GM23338 (cell line): Measurements from ENCODE around the gene RNF166. TPM values are rescaled to one million over a fixed set of nuclear protein-coding genes. Genes with fewer than 3 reads are reported as not detected.
A peak's percentile ranks its signal among the peaks of the same experiment; 100 is the strongest.

Source experiments
- ATAC-seq: fragments of 200-7000 bp; cut with Tn5 transposase; 3 replicates; pipeline ENCODE4 v1.9.1; 2020
- DNase-seq: peaks from one replicate; pipeline ENCODE4 v3.0.0-alpha.2; 2015; ENCODE audit warnings: low spot score
- H2AFZ ChIP-seq: fragments of 200-600 bp; sonication (generic); 2 replicates; pipeline ENCODE4 v1.8.0; 2016; ENCODE audit warnings: antibody characterized with exemption, mild to moderate bottlenecking, moderate library complexity
- H3F3A ChIP-seq: fragments of 200-600 bp; sonication (generic); replicated peaks from 2 replicates; pipeline ENCODE4 v1.8.0; 2017; ENCODE audit warnings: antibody characterized with exemption, mixed run types, low read depth
- H3K27ac ChIP-seq: fragments of 200-600 bp; sonication (generic); 2 replicates; pipeline ENCODE4 v1.6.1; 2016; ENCODE audit warnings: low read depth
- H3K27me3 ChIP-seq: fragments of 200-600 bp; sonication (generic); 2 replicates; pipeline ENCODE4 v1.8.0; 2016; ENCODE audit warnings: mild to moderate bottlenecking, mixed run types, moderate library complexity; ENCODE audit not compliant: insufficient read depth
- H3K36me3 ChIP-seq: fragments of 200-600 bp; sonication (generic); 2 replicates; pipeline ENCODE4 v1.8.0; 2016; ENCODE audit warnings: mild to moderate bottlenecking; ENCODE audit not compliant: insufficient read depth
- H3K4me1 ChIP-seq: fragments of 200-600 bp; sonication (generic); 2 replicates; pipeline ENCODE4 v1.8.0; 2016; ENCODE audit warnings: mild to moderate bottlenecking, moderate library complexity; ENCODE audit not compliant: insufficient read depth
- H3K4me2 ChIP-seq: fragments of 200-600 bp; sonication (generic); 2 replicates; pipeline ENCODE4 v1.7.1; 2017; ENCODE audit warnings: mixed run types
- H3K4me3 ChIP-seq: fragments of 200-600 bp; sonication (generic); 2 replicates; pipeline ENCODE4 v1.6.1; 2016; ENCODE audit warnings: mixed run types
- H3K79me2 ChIP-seq: fragments of 200-600 bp; sonication (generic); replicated peaks from 2 replicates; pipeline ENCODE4 v1.8.0; 2017; ENCODE audit warnings: mild to moderate bottlenecking; ENCODE audit not compliant: insufficient read depth
- H3K9me2 ChIP-seq: fragments of 200-600 bp; sonication (generic); 2 replicates; pipeline ENCODE4 v1.8.0; 2017; ENCODE audit not compliant: insufficient read depth
- H4K20me1 ChIP-seq: fragments of 200-600 bp; sonication (generic); replicated peaks from 2 replicates; pipeline ENCODE4 v1.8.0; 2017; ENCODE audit warnings: mild to moderate bottlenecking; ENCODE audit not compliant: insufficient read depth
- H3K27ac Mint-ChIP-seq: 2 replicates; pipeline ENCODE4 v1.8.0; 2020; ENCODE audit warnings: inconsistent platforms, mild to moderate bottlenecking, moderate library complexity, mixed read lengths
- H3K27me3 Mint-ChIP-seq: 3 replicates; pipeline ENCODE4 v1.8.0; 2022; ENCODE audit warnings: low read depth, mild to moderate bottlenecking, moderate library complexity, mixed read lengths, inconsistent platforms; ENCODE audit not compliant: insufficient read depth, poor library complexity
- H3K36me3 Mint-ChIP-seq: 3 replicates; pipeline ENCODE4 v1.8.0; 2021; ENCODE audit warnings: low read depth, mild to moderate bottlenecking, inconsistent platforms, moderate library complexity, mixed read lengths
- H3K4me1 Mint-ChIP-seq: 3 replicates; pipeline ENCODE4 v1.8.0; 2020; ENCODE audit warnings: mild to moderate bottlenecking, inconsistent platforms, mixed read lengths
- H3K4me3 Mint-ChIP-seq: 3 replicates; pipeline ENCODE4 v1.8.0; 2021; ENCODE audit warnings: moderate library complexity, mild to moderate bottlenecking, inconsistent platforms, mixed read lengths
- H3K9me3 Mint-ChIP-seq: 3 replicates; pipeline ENCODE4 v1.8.0; 2020; ENCODE audit warnings: moderate library complexity, mild to moderate bottlenecking, inconsistent platforms, mixed read lengths
- CREB1 ChIP-seq: fragments of 250-450 bp; sonication (Bioruptor Pico); IDR thresholded peaks from 2 replicates; pipeline ENCODE4 v1.5.0; 2020; ENCODE audit warnings: low read depth, mild to moderate bottlenecking, moderate library complexity
- ETS1 ChIP-seq: IDR thresholded peaks from 2 replicates; pipeline ENCODE4 v1.6.1; 2016; ENCODE audit warnings: antibody characterized with exemption
- EZH2 ChIP-seq: fragments of 200-600 bp; sonication (generic); IDR thresholded peaks from one replicate; pipeline ENCODE4 v1.8.0; 2017; ENCODE audit warnings: antibody characterized with exemption, mild to moderate bottlenecking, low read depth; ENCODE audit not compliant: unreplicated experiment
- EZH2phosphoT487 ChIP-seq: fragments of 200-600 bp; sonication (generic); IDR thresholded peaks from one replicate; pipeline ENCODE4 v1.8.1; 2018; ENCODE audit warnings: antibody characterized with exemption; ENCODE audit not compliant: unreplicated experiment
- NANOG ChIP-seq: IDR thresholded peaks from 2 replicates; pipeline ENCODE4 v1.6.1; 2016; ENCODE audit warnings: antibody characterized with exemption, borderline replicate concordance
- POLR2AphosphoS5 ChIP-seq: IDR thresholded peaks from 2 replicates; pipeline ENCODE4 v1.6.1; 2016; ENCODE audit warnings: antibody characterized with exemption, low read depth
- REST ChIP-seq: IDR thresholded peaks from one replicate; pipeline ENCODE4 v1.6.1; 2018; ENCODE audit warnings: antibody characterized with exemption; ENCODE audit not compliant: unreplicated experiment
- STAT1 ChIP-seq: IDR thresholded peaks from one replicate; pipeline ENCODE4 v1.6.1; 2016; ENCODE audit warnings: antibody characterized with exemption; ENCODE audit not compliant: unreplicated experiment
- ZNF114 ChIP-seq: fragments of 250-450 bp; sonication (Bioruptor Pico); IDR thresholded peaks from 2 replicates; pipeline ENCODE4 v1.5.0; 2020; ENCODE audit warnings: mild to moderate bottlenecking, moderate library complexity
- ZNF331 ChIP-seq: fragments of 250-450 bp; sonication (Bioruptor Pico); IDR thresholded peaks from 2 replicates; pipeline ENCODE4 v1.5.0; 2020; ENCODE audit warnings: low read depth, mild to moderate bottlenecking, moderate library complexity
- polyA plus RNA-seq: library from polyadenylated mRNA; unstranded; fragments of >200 nt; fragmentation: Nextera tagmentation; extraction: Ambion mirVana; gene quantifications from 2 replicates; pipeline ENCODE4 v1.2.1, GENCODE V29; 2016
- total RNA-seq: library from RNA; depleted of rRNA; stranded (reverse); fragments of >200 nt; shearing (Covaris generic); gene quantifications from 2 replicates; pipeline ENCODE4 v1.2.3, GENCODE V29; 2014
- TF ChIP-seq, protein P1 (sequence below), 2 experiments: fragments of 200-600 bp in 1 of 2; sonication (generic) in 1 of 2; conservative IDR thresholded peaks; 2 replicates each; pipeline versions ENCODE4 v1.5.1 to v1.6.1; 2016 to 2017; ENCODE audit warnings: antibody characterized with exemption in 2 of 2, low read depth in 2 of 2, mild to moderate bottlenecking in 2 of 2, moderate library complexity in 1 of 2

RNF166 gene
- total and polyA plus RNA-seq, 2 experiments from 2014 or later, result 24.9 to 43.4 TPM

DNA sequence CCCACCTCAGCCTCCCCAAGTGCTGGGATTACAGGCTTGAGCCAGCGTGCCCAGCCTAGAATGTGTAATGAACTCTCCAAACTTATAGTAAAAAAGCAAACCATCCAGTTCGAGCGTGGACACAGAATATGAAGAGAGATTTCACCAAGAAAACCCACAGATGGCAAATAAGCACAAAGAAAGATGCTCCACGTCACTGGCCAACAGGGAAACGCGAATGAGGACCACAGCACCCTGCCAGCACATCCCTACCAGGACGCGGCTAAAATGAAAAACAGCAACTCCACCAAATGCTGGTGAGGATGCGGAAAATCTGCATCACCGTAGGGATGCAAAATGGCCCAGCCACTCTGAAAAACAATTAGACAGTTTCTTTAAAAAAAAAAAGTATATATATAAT lies 44.7 kb downstream of the RNF166 start:
- Histone ChIP-seq H2AFZ (no peak overlapping the region), H3K9me2 (no peaks in the 10 kb centered on the region), H4K20me1 (peaks cover 35% of the 10 kb centered on the region), H3K36me3 (peaks cover 7% of the 10 kb centered on the region; the same call in 1 of the 2 replicates), H3K4me2 (peak overlapping the region; percentile 97), H3F3A (0 out of 2 replicates have a peak, but pooled peaks cover 12% of the 10 kb centered on the region), H3K27me3 (no peaks in the 10 kb centered on the region), H3K27ac (no peak overlapping the region), H3K4me1 (peaks cover 18% of the 10 kb centered on the region), H3K79me2 (peaks cover 65% of the 10 kb centered on the region), H3K4me3 (peak overlapping the region; percentile 90)
- H3K4me3 Mint-ChIP-seq, result peak overlapping the region; percentile 49
- H3K4me1 Mint-ChIP-seq, result peaks cover 15% of the 10 kb centered on the region; the same call in 2 of the 3 replicates
- H3K27me3 Mint-ChIP-seq, result peaks cover 13% of the 10 kb centered on the region
- no peak overlapping the region for H3K27ac Mint-ChIP-seq
- H3K36me3 Mint-ChIP-seq, result peaks cover 6% of the 10 kb centered on the region; the same call in 1 of the 3 replicates
- TF ChIP-seq CREB1 (CRISPR knock-in tag), result no peak
- no peak for TF ChIP-seq ZNF331 (CRISPR knock-in tag)
- TF ChIP-seq EZH2phosphoT487, result no peak
- TF ChIP-seq NANOG, result no peak
- no peak for TF ChIP-seq POLR2AphosphoS5
- TF ChIP-seq, protein P1, sequence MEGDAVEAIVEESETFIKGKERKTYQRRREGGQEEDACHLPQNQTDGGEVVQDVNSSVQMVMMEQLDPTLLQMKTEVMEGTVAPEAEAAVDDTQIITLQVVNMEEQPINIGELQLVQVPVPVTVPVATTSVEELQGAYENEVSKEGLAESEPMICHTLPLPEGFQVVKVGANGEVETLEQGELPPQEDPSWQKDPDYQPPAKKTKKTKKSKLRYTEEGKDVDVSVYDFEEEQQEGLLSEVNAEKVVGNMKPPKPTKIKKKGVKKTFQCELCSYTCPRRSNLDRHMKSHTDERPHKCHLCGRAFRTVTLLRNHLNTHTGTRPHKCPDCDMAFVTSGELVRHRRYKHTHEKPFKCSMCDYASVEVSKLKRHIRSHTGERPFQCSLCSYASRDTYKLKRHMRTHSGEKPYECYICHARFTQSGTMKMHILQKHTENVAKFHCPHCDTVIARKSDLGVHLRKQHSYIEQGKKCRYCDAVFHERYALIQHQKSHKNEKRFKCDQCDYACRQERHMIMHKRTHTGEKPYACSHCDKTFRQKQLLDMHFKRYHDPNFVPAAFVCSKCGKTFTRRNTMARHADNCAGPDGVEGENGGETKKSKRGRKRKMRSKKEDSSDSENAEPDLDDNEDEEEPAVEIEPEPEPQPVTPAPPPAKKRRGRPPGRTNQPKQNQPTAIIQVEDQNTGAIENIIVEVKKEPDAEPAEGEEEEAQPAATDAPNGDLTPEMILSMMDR (conservative IDR thresholded peaks at IDR 0.05; ENCODE audit: low read depth in 2 of 2), result no peak
- TF ChIP-seq STAT1, result no peak
- no peak for TF ChIP-seq REST
- TF ChIP-seq EZH2, result no peak
- TF ChIP-seq ZNF114 (CRISPR knock-in tag), result no peak
- no peak for TF ChIP-seq ETS1
- no peak for ATAC-seq
- no peak for DNase-seq
- H3K9me3 Mint-ChIP-seq, result no peaks in the 10 kb centered on the region
